Stomach (tissue), 9 donors: ENCODE data around the gene SON. TPM values are rescaled to one million over a fixed set of nuclear protein-coding genes. Genes with fewer than 3 reads are reported as not detected.
"Not testable (repeated sequence)": the region's sequence is repeated elsewhere in the genome, so short reads cannot be mapped to it uniquely, and the experiment has no call there.

Source experiments
- DNase-seq, 2 donors: peaks; one replicate each; pipeline versions ENCODE4 v3.0.0 to v3.0.0-alpha.2; 2013 to 2019
- H3K27ac ChIP-seq, 5 donors: fragments of 200-600 bp in 4 of 5; sonication (generic) in 4 of 5; one replicate each; pipeline ENCODE4 v1.5.1; 2013 to 2019; ENCODE audit warnings: mild to moderate bottlenecking in 1 of 5, moderate library complexity in 1 of 5
- H3K27me3 ChIP-seq, 3 donors: fragments of 200-600 bp; sonication (generic); one replicate each; pipeline ENCODE4 v1.5.1; 2017 to 2019; ENCODE audit warnings: mixed run types in 1 of 3
- H3K36me3 ChIP-seq, 4 donors: fragments of 200-600 bp; sonication (generic); 1 replicate in 3 of 4; 2 replicates in 1 of 4; pipeline ENCODE4 v1.5.1; 2016 to 2019
- H3K4me1 ChIP-seq, 4 donors: fragments of 200-600 bp; sonication (generic); one replicate each; pipeline ENCODE4 v1.5.1; 2016 to 2019
- H3K4me3 ChIP-seq, 4 donors: fragments of 200-600 bp; sonication (generic) in 3 of 4; one replicate each; pipeline ENCODE4 v1.5.1; 2016 to 2019; ENCODE audit warnings: mild to moderate bottlenecking in 1 of 4
- H3K9me3 ChIP-seq, 4 donors: fragments of 200-600 bp; sonication (generic); one replicate each; pipeline ENCODE4 v1.5.1; 2016 to 2019
- EP300 ChIP-seq: sonication (generic); formaldehyde crosslinking; IDR thresholded peaks from one replicate; pipeline ENCODE4 v1.6.1; 2017; ENCODE audit warnings: antibody characterized with exemption
- POLR2A ChIP-seq, 4 donors: fragments of 450-650 bp; IDR thresholded peaks; one replicate each; pipeline ENCODE4 v1.6.1; 2016; ENCODE audit warnings: antibody characterized with exemption in 4 of 4, control low read depth in 2 of 4, mild to moderate bottlenecking in 1 of 4, moderate library complexity in 1 of 4
- POLR2AphosphoS5 ChIP-seq, 3 donors: sonication (generic); formaldehyde crosslinking; IDR thresholded peaks; one replicate each; pipeline ENCODE4 v1.6.1; 2016; ENCODE audit warnings: antibody characterized with exemption in 3 of 3
- WGBS, 5 donors: extraction: QIAGEN DNeasy Blood & Tissue Kit in 3 of 5; methylation state at CpG; one replicate each; pipeline versions ENCODE4 v1.1.5 to v1.1.7; 2013 to 2018; 5-methylcytosine and 5-hydroxymethylcytosine counted together
- intact Hi-C: fragments of 100-400 bp; cut with DNase I; formaldehyde crosslinking; loops from one replicate; pipeline ENCODE4 v1.15.1; 2023; ENCODE audit warnings: low total_unique reads
- polyA plus RNA-seq, 3 donors: library from polyadenylated mRNA; stranded (reverse); fragments of 200-250 nt; gene quantifications; one replicate each; pipeline ENCODE4 v1.2.3, GENCODE V29; 2013
- total RNA-seq, 5 donors: library from RNA; depleted of rRNA; stranded (reverse); fragments of >200 nt; gene quantifications; one replicate each; pipeline versions ENCODE4 v1.1.0 to v1.2.3, GENCODE V29; 2014 to 2016
- TF ChIP-seq, protein P1 (sequence below), 7 experiments: fragments of 450-650 bp in 4 of 7; fragments of 200-600 bp in 3 of 7; sonication (generic) in 3 of 7; IDR thresholded peaks; one replicate each; pipeline ENCODE4 v1.5.1; 2016 to 2019; ENCODE audit warnings: antibody characterized with exemption in 7 of 7, control low read depth in 2 of 7, mild to moderate bottlenecking in 1 of 7
- donor health status: healthy with polysubstance abuse.
- donor health status: Bipolar disorder and iron deficiency.
- donor health status: healthy.

SON gene
- total and polyA plus RNA-seq, 8 donors, result 31.8 to 419 (median 221) TPM

DNA sequence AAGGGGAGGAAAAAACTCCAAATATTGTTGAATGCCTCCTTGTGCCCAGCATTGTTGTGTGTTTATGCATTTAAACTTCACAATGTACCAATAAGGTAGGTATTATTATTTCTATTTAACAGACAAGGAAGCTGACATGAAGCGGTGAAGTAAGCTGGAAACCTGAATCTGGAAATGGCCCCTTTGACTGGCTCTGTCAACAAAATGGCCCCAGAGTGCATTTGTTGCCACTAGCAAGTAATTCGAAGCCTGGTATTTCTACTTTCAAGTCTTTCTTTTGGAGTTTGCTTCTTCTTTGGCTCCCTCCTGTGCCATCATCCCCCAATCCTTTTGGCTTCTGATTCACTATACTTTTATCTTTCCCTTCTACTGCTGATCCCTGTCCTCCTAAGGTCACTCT is 75.6 kb downstream of the SON start:
- intact Hi-C loops, result no loop called here
- Histone ChIP-seq H3K4me3 (no peak overlapping the region), H3K9me3 (no peaks in the 10 kb centered on the region), H3K36me3 (peaks cover 4 to 89% (median 73%) of the 10 kb centered on the region in 4 donors), H3K4me1 (no peaks in the 10 kb centered on the region), H3K27ac (no peak overlapping the region), H3K27me3 (no peaks in the 10 kb centered on the region)
- TF ChIP-seq, protein P1, sequence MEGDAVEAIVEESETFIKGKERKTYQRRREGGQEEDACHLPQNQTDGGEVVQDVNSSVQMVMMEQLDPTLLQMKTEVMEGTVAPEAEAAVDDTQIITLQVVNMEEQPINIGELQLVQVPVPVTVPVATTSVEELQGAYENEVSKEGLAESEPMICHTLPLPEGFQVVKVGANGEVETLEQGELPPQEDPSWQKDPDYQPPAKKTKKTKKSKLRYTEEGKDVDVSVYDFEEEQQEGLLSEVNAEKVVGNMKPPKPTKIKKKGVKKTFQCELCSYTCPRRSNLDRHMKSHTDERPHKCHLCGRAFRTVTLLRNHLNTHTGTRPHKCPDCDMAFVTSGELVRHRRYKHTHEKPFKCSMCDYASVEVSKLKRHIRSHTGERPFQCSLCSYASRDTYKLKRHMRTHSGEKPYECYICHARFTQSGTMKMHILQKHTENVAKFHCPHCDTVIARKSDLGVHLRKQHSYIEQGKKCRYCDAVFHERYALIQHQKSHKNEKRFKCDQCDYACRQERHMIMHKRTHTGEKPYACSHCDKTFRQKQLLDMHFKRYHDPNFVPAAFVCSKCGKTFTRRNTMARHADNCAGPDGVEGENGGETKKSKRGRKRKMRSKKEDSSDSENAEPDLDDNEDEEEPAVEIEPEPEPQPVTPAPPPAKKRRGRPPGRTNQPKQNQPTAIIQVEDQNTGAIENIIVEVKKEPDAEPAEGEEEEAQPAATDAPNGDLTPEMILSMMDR (IDR thresholded peaks at IDR 0.05), result no peak
- TF ChIP-seq POLR2AphosphoS5 (IDR thresholded peaks at IDR 0.05), result no peak
- DNase-seq, result no peak
- 90 to 98% (median 95%) methylated on average over 2 of the region's 2 CpGs for WGBS, 5 donors

DNA sequence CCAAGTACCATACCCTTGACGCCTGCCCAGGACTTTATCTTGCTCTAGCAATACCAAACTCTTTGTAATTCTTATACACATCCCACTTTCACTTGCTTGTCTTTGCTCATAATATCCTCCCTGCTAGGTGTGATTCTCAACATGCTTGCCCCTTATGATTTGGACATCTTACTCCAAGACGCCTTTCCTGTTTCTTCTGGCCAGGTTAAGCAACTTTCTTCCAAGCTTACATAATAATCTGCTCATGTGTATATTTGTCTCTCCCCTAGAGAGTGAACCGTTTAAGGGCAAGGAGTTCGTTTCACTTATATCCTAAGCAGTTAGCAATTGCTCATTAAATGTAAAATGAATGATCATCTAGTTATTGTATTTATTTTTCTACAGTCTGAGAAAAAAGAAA is 76.9 kb downstream of the SON start:
- intact Hi-C loops, result no loop called here
- TF ChIP-seq POLR2A (IDR thresholded peaks at IDR 0.05) (no peak), POLR2AphosphoS5 (IDR thresholded peaks at IDR 0.05) (no peak), EP300 (no peak)
- TF ChIP-seq, protein P1 (IDR thresholded peaks at IDR 0.05), result no peak
- no peaks in the 10 kb centered on the region for H3K4me1 ChIP-seq
- WGBS, 5 donors, result 89 to 94% (median 93%) methylated on average over 4 of the region's 4 CpGs
- peaks cover 0 to 86% (median 74%) of the 10 kb centered on the region in 4 donors for H3K36me3 ChIP-seq
- DNase-seq, result no peak
- no peaks in the 10 kb centered on the region for H3K9me3 ChIP-seq
- H3K4me3 ChIP-seq, result no peak overlapping the region
- no peak overlapping the region for H3K27ac ChIP-seq
- H3K27me3 ChIP-seq, result no peaks in the 10 kb centered on the region

- peaks cover 0 to 73% (median 67%) of the 10 kb centered on the region in 4 donors for H3K36me3 ChIP-seq
- no peaks in the 10 kb centered on the region for H3K27me3 ChIP-seq
- peak in 1 of 2 donors; percentile 40 for DNase-seq
- H3K4me1 ChIP-seq, result no peaks in the 10 kb centered on the region
- intact Hi-C loops, result no loop called here
- no peaks in the 10 kb centered on the region for H3K9me3 ChIP-seq
- no peak overlapping the region for H3K4me3 ChIP-seq
- H3K27ac ChIP-seq, result no peak overlapping the region
- TF ChIP-seq POLR2AphosphoS5 (IDR thresholded peaks at IDR 0.05) (peak in 1 of 3 donors; percentile 5), POLR2A (IDR thresholded peaks at IDR 0.05) (no peak)
Observed at GRCh38 chr21:33622253-33622652, 79.4 kb downstream of the SON start.

DNA sequence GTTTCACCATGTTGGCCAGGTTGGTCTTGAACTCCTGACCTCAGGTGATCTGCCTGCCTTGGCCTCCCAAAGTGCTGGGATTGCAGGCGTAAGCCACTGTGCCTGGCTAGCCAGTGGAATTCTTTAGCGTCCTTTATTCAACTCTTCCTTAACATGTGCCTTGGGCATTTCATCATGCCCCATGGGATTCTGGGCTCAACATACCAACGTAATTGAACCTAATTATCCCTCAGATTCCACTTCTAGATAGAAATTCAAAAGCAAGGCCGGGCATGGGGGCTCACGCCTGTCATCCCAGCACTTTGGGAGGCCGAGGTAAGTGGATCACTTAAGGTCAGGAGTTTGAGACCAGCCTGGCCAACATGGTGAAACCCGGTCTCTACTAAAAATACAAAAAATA is 83.3 kb downstream of the SON start:
- WGBS, 5 donors, result 91 to 97% (median 96%) methylated on average over 7 of the region's 7 CpGs

More for the DNA sequence above, 83.3 kb downstream of the SON start:
- intact Hi-C loops, H3K9me3 ChIP-seq, H3K27me3 ChIP-seq, DNase-seq, H3K4me3 ChIP-seq, H3K27ac ChIP-seq, H3K4me1 ChIP-seq: not testable (repeated sequence)
- H3K36me3 ChIP-seq, result peaks cover 0 to 74% (median 69%) of the 10 kb centered on the region in 4 donors

Other genes with a start within 250 kb of the SON start
- gene IFNAR1, start 218.1 kb upstream of the SON start, total RNA-seq, result 10 to 100 TPM in 3 of 5 donors, 1 to 10 TPM in 2; 2.6 to 34.5 (median 14.3) TPM
- gene IFNAR1, start 218.1 kb upstream of the SON start, polyA plus RNA-seq, result 10 to 100 TPM in 2 of 3 donors, 1 to 10 TPM in 1; 8.3 to 11.8 (median 10.6) TPM
- 10 to 100 TPM; 35.2 to 89.3 (median 67.8) TPM for gene IFNGR2, start 139.6 kb upstream of the SON start, total RNA-seq
- 10 to 100 TPM; 42.2 to 79.7 (median 47.0) TPM for gene IFNGR2, start 139.6 kb upstream of the SON start, polyA plus RNA-seq
- 10 to 100 TPM; 20.3 to 97.3 (median 89.3) TPM for gene TMEM50B, start 63.1 kb upstream of the SON start, total RNA-seq
- gene TMEM50B, start 63.1 kb upstream of the SON start, polyA plus RNA-seq, result 10 to 100 TPM; 36.7 to 48.5 (median 44.5) TPM
- 1 to 10 TPM in 1 of 5 donors, under 1 TPM in 3, not detected in 1; 0.43 to 1.1 (median 0.74) TPM for gene DNAJC28, start 51.3 kb upstream of the SON start, total RNA-seq
- gene DNAJC28, start 51.3 kb upstream of the SON start, polyA plus RNA-seq, result 1 to 10 TPM; 1.2 to 4.3 (median 1.7) TPM
- gene GART, start 921 bp upstream of the SON start, total RNA-seq, result 100 to 1,000 TPM in 2 of 5 donors, 10 to 100 TPM in 2, 1 to 10 TPM in 1; 4.1 to 126 (median 85.1) TPM
- gene GART, start 921 bp upstream of the SON start, polyA plus RNA-seq, result 10 to 100 TPM; 15.5 to 20.8 (median 19.5) TPM
- gene DONSON, start 45.6 kb downstream of the SON start, total RNA-seq, result 10 to 100 TPM in 3 of 5 donors, 1 to 10 TPM in 1, under 1 TPM in 1; 0.58 to 72.4 (median 19.1) TPM
- 10 to 100 TPM in 1 of 3 donors, 1 to 10 TPM in 2; 5.9 to 13.1 (median 6.3) TPM for gene DONSON, start 45.6 kb downstream of the SON start, polyA plus RNA-seq
- 10 to 100 TPM in 4 of 5 donors, 1 to 10 TPM in 1; 9.3 to 73.5 (median 50.0) TPM for gene CRYZL1, start 98.7 kb downstream of the SON start, total RNA-seq
- 10 to 100 TPM; 17.6 to 33.9 (median 23.8) TPM for gene CRYZL1, start 98.7 kb downstream of the SON start, polyA plus RNA-seq
- gene ITSN1, start 99.5 kb downstream of the SON start, total RNA-seq, result 10 to 100 TPM; 17.1 to 83.5 (median 47.7) TPM
- 10 to 100 TPM in 1 of 3 donors, 1 to 10 TPM in 2; 6.0 to 10.7 (median 9.4) TPM for gene ITSN1, start 99.5 kb downstream of the SON start, polyA plus RNA-seq